Muscle of leg (tissue), 11 donors: ENCODE results near the gene EDRF1. TPM values are rescaled to one million over a fixed set of nuclear protein-coding genes. Genes with fewer than 3 reads are reported as not detected.

ENCODE experiments used
- DNase-seq: peaks from one replicate; pipeline ENCODE4 v3.0.0; 2013
- H3K27ac ChIP-seq: one replicate; pipeline ENCODE4 v1.5.1; 2013; ENCODE audit warnings: mild to moderate bottlenecking, low read length, control low read depth
- H3K27me3 ChIP-seq: one replicate; pipeline ENCODE4 v1.6.1; 2013; ENCODE audit warnings: low read length; ENCODE audit not compliant: control insufficient read depth, insufficient read depth
- H3K36me3 ChIP-seq: one replicate; pipeline ENCODE4 v1.6.1; 2013; ENCODE audit warnings: low read length; ENCODE audit not compliant: control insufficient read depth, insufficient read depth
- H3K4me1 ChIP-seq: one replicate; pipeline ENCODE4 v1.6.1; 2013; ENCODE audit warnings: low read length; ENCODE audit not compliant: control insufficient read depth, insufficient read depth
- H3K4me3 ChIP-seq: one replicate; pipeline ENCODE4 v1.5.1; 2013; ENCODE audit warnings: low read length, control low read depth
- H3K9me3 ChIP-seq: replicated peaks from 2 replicates; pipeline ENCODE4 v1.6.1; 2013; ENCODE audit warnings: low read depth, low read length; ENCODE audit not compliant: control insufficient read depth
- whole genome bisulfite sequencing: methylation state at CpG from one replicate; pipeline ENCODE4 v1.1.5; 2013; ENCODE audit warnings: missing lambda C conversion rate; ENCODE audit not compliant: insufficient coverage; 5-methylcytosine and 5-hydroxymethylcytosine counted together
- polyA plus RNA-seq, 8 donors: library from polyadenylated mRNA; unstranded; fragments of 120-200 nt; gene quantifications; one replicate each; pipeline versions ENCODE4 v1.2.1 to v1.2.3, GENCODE V29; 2013; ENCODE audit warnings: inconsistent platforms in 1 of 8, low replicate concordance in 1 of 8; ENCODE audit not compliant: insufficient read length in 8 of 8, insufficient read depth in 1 of 8
- total RNA-seq: library from RNA; stranded (reverse); fragments of 120-200 nt; gene quantifications from one replicate; pipeline ENCODE4 v1.2.4, GENCODE V29; 2013

EDRF1 gene
- total and polyA plus RNA-seq, 9 donors, result 15.7 to 27.7 (median 19.9) TPM

DNA sequence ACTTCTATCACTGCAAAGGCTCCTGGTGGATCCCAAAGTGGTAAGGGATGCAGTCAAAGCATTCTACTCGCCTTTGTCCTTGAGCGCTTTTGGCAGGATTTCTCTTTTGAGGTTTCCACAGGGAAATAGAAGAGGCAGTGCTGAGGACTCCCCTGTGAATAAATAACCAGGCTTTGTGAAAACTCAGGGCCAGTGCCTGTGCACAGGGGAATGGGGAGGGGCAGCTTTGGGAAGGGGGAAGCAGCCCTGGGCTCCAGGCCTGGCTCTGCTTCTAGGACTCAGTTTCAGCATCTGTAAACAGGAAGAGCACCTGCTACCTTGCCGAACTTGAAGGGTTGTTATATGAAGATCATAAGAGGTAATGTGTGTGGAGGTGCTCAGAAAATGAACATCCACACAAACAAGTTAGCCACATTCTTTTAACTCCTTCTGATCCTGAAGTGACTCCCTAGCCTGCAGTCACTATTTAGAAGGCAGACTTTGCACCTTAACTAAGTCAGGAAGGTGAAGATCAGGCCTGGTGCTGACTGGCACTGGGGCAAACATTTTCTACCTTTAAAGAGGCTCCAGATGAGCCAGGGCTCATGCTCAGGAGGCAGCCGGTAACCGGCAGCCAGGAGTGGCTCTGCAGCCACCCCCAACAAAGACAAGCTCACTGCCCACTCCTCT is 78.6 kb downstream of the EDRF1 start:
- Histone ChIP-seq H3K27ac (no peak overlapping the region), H3K4me3 (no peak overlapping the region), H3K27me3 (no peaks in the 10 kb centered on the region), H3K4me1 (no peaks in the 10 kb centered on the region), H3K36me3 (peaks cover 73% of the 10 kb centered on the region), H3K9me3 (no peaks in the 10 kb centered on the region)
- WGBS, result 63% methylated on average over 4 of the region's 5 CpGs
- DNase-seq, result no peak

- 80% methylated on average over 4 of the region's 8 CpGs for WGBS
- no peak for DNase-seq
- no peaks in the 10 kb centered on the region for H3K4me1 ChIP-seq
Measured at GRCh38 chr10:125799451-125800182, 80.1 kb downstream of the EDRF1 start.

DNA sequence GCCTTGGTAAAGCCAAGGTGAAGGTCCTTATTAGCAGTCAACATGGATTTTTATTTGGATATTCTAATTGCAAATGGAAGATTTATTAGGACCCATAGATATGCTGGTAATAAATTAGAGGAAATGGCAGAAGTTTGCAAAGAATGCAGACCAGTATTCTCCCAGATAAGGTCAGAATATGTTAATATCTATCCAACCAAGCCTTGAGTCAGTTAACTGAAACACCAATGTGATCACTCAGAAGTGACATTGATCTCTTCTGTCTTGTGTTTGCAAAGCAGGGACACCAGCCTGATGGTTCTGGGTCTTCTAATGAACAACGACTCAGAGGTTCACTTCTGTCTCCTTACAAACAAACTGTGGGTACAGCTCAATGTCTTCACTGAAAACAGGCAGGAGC is 82.1 kb downstream of the EDRF1 start:
- no peaks in the 10 kb centered on the region for H3K27me3 ChIP-seq
- H3K9me3 ChIP-seq, result no peaks in the 10 kb centered on the region
- 100% methylated on average over 1 of the region's 1 CpG for WGBS
- H3K4me1 ChIP-seq, result no peaks in the 10 kb centered on the region
- DNase-seq, result no peak
- no peak overlapping the region for H3K4me3 ChIP-seq
- H3K36me3 ChIP-seq, result peaks cover 74% of the 10 kb centered on the region
- H3K27ac ChIP-seq, result no peak overlapping the region

More at GRCh38 chr10:125799451-125800182, 80.1 kb downstream of the EDRF1 start:
- Histone ChIP-seq H3K9me3 (no peaks in the 10 kb centered on the region), H3K27ac (no peak overlapping the region), H3K27me3 (no peaks in the 10 kb centered on the region), H3K36me3 (peaks cover 74% of the 10 kb centered on the region), H3K4me3 (no peak overlapping the region)

GRCh38 chr10:125802131-125802530 is 82.6 kb downstream of the EDRF1 start:
- Histone ChIP-seq H3K27me3 (no peaks in the 10 kb centered on the region), H3K9me3 (no peaks in the 10 kb centered on the region), H3K4me3 (no peak overlapping the region), H3K27ac (no peak overlapping the region), H3K4me1 (no peaks in the 10 kb centered on the region), H3K36me3 (peaks cover 76% of the 10 kb centered on the region)
- no peak for DNase-seq
- WGBS, result 79% methylated on average over 5 of the region's 5 CpGs

DNA sequence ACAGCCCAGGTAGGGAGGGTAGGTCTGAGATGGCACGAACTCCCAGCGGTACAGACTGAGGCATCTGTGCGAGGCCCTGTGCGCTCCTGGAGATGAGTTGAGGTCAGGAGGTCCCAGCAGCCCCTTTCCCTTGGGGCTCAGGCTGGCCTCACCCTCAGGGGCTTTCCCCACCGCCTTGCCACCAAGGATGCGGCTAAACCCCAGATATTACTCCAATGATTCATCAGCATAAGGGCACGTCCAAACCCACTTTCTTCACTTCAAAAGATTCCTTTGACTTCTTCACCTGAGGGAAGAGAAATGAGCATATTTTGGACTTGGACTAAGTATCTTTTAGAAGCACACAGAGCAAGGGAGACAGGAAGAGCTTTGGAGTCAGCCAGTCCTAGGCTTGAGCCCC is 83.2 kb downstream of the EDRF1 start:
- Histone ChIP-seq H3K9me3 (no peaks in the 10 kb centered on the region), H3K27me3 (no peaks in the 10 kb centered on the region), H3K27ac (no peak overlapping the region), H3K4me3 (no peak overlapping the region), H3K4me1 (no peaks in the 10 kb centered on the region), H3K36me3 (peaks cover 76% of the 10 kb centered on the region)
- 100% methylated on average over 3 of the region's 7 CpGs for WGBS
- no peak for DNase-seq

GRCh38 chr10:125808047-125808446 is 88.5 kb downstream of the EDRF1 start:
- Histone ChIP-seq H3K4me1 (no peaks in the 10 kb centered on the region), H3K27me3 (no peaks in the 10 kb centered on the region), H3K36me3 (peaks cover 65% of the 10 kb centered on the region), H3K27ac (no peak overlapping the region), H3K9me3 (no peaks in the 10 kb centered on the region), H3K4me3 (no peak overlapping the region)
- WGBS, result no CpG with 5 or more reads among the region's 1 CpG
- DNase-seq, result no peak

DNA sequence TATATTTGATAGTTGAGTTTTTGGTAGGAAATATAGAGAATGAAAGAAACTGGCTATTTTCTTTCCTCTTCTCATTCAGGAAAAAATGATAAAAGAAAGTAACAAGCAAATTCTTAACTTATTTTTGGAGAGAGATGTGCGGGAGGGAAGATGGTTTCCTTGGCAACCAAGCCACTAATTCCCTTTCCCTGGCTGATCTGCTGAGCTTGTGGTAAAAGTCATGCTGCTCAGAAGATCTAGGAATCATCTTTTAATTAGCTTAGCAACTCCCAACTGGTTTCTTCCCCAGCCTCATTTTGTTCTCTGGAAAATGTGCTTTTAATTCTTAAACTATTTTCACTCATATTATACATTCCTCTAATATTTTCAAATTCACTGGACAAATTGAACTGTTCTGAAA is 91.7 kb downstream of the EDRF1 start:
- WGBS, result no CpG with 5 or more reads among the region's 1 CpG
- H3K4me1 ChIP-seq, result peaks cover 11% of the 10 kb centered on the region
- H3K36me3 ChIP-seq, result peaks cover 58% of the 10 kb centered on the region
- H3K9me3 ChIP-seq, result no peaks in the 10 kb centered on the region
- peak; percentile 17 for DNase-seq
- H3K27ac ChIP-seq, result no peak overlapping the region
- H3K4me3 ChIP-seq, result no peak overlapping the region
- H3K27me3 ChIP-seq, result no peaks in the 10 kb centered on the region

DNA sequence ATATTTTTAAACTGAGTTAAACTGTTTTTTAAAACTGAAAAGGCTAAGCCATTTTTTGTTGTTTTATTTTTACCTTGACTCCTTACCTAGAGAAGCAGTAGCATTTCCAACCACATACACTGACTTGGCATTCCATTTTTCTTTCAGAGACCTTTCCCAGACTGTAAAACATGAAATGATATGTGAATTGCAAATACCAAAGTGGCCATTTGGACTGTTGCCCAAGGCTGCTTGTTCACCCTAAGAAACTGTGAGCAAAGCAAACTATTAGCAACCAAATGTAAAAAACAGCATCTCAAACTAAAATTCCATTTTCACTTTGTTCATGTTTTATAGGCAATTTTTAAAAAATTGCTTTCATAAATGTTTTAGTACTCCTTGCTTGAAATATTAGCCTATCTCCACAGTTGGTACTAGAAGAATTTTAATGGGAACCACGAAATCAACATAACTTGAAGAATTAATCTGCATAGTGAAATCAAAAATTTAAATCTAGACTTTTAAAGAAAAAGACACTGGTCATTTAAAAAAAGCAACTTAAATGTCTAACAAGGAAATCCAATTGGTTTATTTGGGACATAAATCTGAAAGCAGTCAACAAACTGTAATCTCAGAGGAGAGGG is 92.7 kb downstream of the EDRF1 start:
- Histone ChIP-seq H3K27ac (no peak overlapping the region), H3K4me1 (peaks cover 11% of the 10 kb centered on the region), H3K4me3 (no peak overlapping the region), H3K9me3 (no peaks in the 10 kb centered on the region), H3K27me3 (no peaks in the 10 kb centered on the region), H3K36me3 (peaks cover 50% of the 10 kb centered on the region)
- WGBS, result no CpG with 5 or more reads among the region's 1 CpG
- peak; percentile 11 for DNase-seq
